GM19395 (cell line): ENCODE results near the gene LYPLA2.

Experiments
- ATAC-seq: cut with Tn5 transposase; IDR thresholded peaks from one replicate; pipeline ENCODE4 v1.9.1; 2021; ENCODE audit warnings: mild to moderate bottlenecking, moderate library complexity; ENCODE audit not compliant: unreplicated experiment

Gene LYPLA2

DNA sequence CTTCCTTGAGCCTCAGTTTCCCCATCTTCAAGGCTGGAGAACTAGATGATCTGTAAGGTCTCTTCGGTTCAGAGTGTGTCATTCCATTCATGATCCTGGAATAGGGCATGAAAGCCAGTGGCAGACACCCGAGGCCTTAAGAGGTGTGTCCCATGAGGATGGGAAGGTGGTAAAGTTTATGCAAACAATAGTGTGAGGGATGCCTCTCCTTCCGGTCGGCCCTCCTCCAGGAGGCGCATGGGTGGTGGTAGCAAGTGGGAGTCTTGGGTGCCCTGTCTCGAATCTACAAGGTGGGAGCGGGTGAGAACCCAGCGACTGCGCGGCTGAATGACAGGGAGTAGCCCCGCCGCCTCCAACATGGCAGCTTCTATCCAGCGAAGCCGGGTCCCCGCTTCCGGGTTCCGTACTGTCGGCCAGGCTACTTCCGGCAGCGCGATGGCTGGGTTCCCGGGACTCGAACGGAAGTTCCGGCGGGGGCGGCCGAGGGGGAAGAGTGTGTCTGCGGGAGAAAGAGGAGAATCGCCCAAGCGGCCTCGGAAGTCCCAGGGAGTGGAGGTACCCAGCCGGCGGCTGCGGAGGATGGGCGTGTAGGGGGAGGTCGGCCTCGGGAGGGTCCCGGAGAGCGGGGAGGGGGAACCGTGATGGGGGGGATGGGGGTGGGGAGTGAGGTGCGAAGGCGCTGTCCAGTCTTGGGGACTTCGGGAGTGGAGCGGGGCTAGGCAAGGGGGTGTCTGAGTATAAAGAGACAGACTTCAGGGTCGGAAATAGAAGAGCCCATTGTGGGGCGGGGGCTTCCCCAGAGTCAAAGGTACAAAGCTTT is at the start of gene LYPLA2:
Gene LYPLA2, plus strand, starts transcription at position 450 of the 820 bp plus-strand sequence. CDS start 1,538 bp downstream, outside the sequence.
- peak; percentile 85 for ATAC-seq

DNA sequence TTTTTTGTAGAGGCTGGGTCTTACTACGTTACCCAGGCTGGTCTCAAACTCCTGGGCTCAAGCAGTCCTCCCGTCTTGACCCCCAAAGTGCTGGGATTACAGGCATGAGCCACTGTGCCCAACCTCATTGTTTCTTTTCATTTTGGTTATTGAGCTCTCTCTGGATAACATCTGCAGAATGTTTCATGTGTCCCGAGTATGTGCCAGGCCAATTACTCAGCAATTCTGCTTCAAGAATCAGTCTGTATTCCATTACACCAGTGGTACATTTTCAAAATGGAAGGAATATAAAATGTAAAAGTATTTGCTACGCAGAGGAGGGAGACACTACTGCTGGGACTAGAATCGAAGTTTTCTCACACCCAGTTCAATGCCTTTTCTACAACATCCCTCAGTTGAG is 49.3 kb upstream of the LYPLA2 start:
- ATAC-seq, result no peak

DNA sequence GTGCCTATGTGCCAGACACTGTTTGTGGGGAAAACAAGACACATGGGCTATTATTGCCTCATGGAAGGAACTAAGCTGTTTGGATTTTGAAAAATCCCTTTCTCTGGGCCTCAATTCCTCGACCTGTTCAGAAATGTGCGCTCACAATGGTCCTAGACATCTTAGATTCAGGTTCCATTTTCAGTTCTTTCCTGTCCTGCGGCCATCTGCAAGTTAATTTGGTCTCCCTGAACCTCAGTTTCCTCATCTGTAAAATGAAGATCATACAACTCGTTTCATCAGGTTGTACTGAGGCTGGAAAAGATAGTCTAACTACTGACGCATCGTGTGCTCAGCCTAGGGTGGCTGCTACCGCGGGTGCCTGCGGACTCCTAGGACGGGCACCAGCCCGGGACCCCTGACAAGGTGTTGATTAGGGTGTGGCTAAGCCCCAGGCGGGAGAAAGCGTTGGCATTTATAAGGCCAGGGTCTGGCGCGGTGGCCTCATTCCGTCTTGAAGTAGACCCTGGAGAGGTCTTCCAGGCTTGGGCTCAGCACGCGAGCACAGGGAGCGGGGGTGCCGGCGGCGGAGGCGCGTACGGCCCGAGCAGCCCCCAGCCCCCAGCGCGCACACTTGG is 48.2 kb upstream of the LYPLA2 start:
- no peak for ATAC-seq

DNA sequence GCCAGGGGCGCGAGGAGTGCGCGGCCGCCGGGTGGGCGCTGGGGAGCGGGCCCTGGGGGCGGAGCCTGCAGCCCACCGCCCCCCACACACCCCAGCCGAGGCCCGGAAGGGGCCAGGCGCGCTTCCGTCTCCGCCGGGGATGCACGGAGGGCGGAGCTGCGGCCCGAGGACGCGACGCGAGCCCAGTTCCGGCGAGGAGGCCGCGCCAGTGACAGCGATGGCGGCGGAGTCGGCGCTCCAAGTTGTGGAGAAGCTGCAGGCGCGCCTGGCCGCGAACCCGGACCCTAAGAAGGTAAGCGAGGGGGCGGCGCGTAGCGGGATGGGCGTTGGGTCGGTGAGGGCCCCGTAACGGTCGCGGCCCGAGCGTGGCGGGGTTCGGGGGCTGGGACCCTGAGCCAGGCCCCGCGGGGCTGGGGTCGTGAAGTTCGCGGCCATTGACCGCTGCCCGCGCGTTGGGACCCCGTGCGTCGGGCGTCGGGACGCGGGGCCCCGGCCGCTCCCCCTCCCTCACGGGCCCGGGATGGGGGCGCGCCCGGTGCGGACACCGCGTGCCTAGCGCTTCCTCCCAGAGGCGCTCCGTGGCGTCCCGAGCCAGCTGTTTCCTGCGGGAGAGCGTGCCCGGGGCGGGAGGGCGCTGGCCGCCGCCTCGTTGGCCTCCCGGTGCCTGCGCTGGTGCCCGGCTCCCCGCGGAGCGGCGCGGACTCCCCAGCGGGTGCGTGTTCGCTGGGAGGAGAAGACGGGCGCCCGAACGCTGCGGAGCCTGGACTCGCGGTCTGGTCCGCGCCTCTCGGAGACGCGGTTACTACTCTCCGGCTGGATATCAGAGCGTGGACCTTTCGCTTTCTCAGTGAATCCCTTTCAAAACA is 47.4 kb upstream of the LYPLA2 start, which contains the start of gene ELOA:
Gene ELOA, plus strand, starts transcription at position 185 of the 866 bp plus-strand sequence. Its CDS starts 33 bp downstream, at position 218.
- ATAC-seq, result peak; percentile 71

DNA sequence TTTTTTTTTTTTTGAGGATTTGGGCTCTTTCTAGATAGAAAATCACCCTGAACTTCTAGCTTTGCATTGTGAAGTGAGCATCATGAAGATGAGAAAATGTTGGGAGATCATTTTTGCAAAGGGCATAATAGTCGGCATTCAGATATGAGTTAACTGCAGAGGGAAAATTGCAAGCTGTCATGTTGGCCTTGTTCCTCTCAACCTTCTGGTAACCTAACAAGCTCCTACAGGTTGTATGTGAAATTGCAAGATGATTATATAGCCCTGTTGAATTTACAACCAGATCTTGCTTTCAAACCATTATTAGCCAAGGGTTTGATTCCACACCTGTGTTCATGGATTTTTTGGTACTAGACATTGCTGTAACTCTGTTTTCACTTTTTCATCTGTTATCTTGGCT is 45.4 kb upstream of the LYPLA2 start:
- ATAC-seq, result no peak

DNA sequence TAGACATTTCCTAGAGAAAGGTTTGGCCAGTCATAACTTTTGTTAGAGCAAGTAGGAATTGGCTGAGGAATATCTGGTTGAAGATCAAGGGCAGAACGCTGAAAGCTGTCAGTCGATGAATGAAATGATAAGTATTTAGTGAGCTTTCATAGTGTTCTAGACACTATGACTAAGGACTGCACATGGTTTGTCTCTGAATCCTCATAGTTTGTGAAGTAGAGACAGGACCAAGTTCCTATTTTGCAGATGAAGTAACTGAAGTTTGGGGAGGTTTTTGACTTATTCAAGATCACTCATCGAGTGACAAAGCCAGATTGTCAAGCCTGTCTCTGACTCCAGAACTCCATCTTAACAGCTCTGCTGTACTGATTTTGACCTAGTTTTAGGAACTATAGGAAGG is 42.9 kb upstream of the LYPLA2 start:
- no peak for ATAC-seq

DNA sequence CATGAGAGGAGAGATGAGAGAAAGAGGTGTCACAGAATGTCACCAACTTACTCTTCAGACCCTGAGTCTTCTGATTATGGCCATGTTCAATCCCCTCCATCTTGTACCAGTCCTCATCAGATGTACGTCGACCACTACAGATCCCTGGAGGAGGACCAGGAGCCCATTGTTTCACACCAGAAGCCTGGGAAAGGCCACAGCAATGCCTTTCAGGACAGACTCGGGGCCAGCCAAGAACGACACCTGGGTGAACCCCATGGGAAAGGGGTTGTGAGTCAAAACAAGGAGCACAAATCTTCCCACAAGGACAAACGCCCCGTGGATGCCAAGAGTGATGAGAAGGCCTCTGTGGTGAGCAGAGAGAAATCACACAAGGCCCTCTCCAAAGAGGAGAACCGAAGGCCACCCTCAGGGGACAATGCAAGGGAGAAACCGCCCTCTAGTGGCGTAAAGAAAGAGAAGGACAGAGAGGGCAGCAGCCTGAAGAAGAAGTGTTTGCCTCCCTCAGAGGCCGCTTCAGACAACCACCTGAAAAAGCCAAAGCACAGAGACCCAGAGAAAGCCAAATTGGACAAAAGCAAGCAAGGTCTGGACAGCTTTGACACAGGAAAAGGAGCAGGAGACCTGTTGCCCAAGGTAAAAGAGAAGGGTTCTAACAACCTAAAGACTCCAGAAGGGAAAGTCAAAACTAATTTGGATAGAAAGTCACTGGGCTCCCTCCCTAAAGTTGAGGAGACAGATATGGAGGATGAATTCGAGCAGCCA is 39.7 kb upstream of the LYPLA2 start:
- ATAC-seq, result no peak

DNA sequence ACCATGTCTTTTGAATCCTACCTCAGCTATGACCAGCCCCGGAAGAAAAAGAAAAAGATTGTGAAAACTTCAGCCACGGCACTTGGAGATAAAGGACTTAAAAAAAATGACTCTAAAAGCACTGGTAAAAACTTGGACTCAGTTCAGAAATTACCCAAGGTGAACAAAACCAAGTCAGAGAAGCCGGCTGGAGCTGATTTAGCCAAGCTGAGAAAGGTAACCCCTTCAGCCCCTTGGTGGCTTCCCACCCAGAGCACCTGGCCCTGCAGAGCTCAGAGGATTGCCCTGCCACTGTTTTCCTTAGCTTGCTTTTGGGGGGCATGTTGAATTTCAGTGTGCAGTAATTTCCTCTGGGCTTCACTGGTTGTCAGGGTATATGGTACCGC is 39.1 kb upstream of the LYPLA2 start:
- ATAC-seq, result no peak

DNA sequence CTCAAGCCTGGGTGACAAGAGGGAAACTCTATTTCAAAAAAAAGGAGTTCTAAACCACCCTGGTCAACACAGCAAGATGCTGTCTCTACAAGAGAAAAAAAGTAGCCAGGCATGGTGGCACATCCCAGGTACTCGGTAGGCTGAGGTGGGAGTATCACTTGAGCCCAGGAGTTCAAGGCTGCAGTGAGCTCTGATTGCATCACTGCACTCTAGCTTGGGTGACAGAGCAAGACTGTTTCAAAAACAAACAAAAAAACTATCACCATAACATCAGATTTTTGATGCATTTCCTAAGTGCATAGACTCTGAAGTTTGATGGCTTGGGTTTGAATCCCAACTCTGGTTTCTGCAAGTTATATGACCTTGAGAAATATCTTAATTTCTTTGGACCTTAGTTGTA is 38.0 kb upstream of the LYPLA2 start:
- no peak for ATAC-seq

DNA sequence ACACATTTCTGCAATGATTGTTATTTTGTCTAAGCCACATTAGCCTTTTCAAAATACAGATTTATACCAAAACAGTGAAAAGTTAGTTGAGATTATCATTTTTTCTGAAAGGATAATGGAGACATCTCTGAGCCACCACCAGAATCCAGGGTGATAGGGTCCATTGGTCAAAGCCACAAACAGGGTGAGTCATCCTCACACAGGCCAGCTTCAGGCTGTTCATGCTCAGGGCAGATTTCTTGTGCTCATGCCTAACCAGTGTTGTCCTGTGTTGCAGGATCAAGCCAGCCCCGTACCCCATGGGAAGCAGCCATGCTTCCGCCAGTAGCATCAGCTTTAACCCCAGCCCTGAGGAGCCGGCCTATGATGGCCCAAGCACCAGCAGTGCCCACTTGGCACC is 34.3 kb upstream of the LYPLA2 start:
- ATAC-seq, result no peak

DNA sequence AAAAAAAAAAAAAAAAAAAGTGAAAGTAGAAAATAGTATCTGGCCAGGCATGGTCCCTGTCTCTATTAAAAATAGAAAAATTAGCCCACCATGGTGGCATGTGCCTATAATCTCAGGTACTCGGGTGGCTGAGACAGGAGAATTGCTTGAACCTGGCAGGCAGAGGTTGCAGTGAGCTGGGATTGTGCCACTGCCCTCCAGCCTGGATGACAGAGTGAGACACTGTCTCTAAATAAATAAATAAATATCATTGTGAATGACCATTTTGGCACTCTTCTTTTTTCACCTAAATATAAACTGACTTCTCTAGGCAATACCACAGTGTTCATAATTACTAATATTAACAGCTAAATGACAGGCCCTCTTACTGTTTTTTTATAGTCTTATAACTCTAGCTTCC is 33.1 kb upstream of the LYPLA2 start:
- no peak for ATAC-seq

DNA sequence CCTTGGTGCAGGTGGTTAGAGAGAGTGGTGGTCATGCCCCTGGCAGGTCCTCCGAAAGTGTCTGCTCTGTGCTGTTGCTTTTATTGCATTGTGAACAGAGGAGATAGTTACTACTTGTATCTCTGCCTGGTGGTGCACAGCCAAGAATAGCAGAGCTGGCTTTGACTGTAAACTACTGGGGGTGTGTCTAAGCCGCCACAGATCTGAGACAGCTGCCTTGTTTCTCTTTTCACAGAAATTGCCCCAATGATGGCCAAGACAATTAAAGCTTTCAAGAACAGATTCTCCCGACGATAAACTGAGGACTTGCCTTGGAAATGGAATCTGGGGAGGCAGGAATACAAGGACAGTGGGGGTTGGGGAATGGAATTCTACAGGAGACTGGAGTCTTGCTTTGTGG is 31.7 kb upstream of the LYPLA2 start:
- no peak for ATAC-seq

DNA sequence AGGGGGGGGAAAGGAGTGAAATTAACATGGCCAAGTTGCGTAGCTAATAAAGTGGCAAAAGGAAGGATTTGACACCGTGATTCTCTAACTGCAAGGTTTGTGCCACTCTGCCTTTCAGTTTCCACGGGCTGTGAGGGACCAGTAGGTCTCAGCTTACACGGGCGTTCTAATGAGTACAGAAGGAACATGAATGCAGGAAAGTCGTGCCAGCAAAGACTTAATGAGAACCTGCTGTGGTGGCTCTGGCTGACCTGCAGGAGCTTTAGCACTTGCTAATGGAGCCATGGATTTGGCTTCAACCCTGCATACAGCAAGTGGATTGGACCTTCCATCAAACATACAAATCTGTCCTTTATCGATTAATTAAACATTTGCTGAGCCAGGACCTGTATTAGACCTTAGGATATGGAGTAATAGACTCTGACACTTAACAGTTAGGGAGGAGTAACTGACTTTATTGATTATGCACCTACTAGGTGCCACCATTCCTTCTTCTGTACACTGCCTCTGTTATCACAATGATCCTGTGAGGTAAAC is 27.8 kb upstream of the LYPLA2 start:
- ATAC-seq, result no peak

DNA sequence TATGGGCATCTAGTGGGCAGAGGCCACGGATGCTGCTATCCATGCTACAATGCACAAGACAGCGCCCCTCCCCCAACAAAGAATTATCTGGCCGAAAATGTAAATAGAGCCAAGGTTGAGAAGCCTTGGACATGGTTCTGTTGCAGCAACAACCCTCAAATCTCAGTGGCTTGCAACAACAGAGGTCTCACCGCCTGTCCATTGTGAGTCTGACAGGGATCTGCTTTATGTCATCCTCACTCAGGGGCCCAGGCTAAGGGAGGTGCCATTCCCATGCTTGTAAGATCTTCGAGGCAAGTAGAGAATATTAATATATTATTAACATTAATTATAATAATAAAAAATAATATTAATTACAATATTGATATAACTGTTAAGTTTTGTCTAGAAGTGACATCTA is 22.2 kb upstream of the LYPLA2 start:
- ATAC-seq, result no peak

DNA sequence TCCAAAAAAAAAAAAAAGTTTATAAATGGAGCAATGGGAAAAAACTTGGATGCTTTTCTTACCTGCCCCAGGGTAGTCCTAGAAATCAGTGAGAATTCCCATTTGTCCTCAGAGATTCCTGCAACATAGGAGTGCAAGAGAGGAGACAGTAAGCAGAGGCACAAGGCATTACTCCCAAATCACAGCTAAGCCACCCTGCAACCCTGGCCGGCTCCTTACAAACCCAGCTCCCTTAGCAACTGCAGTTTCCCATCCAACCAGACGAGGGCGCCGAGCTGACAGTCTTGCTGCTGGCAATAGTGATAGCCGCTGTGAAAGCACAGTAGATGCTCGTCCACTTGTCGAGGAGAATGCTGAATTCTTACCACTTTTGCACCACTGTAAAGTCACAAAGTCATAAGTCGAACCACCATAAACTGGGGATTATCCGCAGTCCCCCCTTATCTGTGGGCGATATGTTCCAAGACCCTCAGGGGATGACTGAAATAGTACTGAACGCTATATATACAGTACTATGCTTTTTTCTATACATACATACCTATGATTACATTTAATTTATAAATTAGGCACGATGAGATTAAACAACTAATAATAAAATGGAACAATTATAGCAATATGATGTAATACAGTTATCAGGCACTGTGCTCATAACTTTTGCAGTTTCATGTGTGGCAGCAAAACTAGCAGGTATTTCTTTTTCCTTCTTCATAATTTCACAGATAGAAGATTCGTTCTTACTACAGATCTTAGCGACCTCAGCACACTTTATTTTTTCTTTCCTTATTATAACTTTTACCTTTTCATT is 18.7 kb upstream of the LYPLA2 start:
- ATAC-seq, result no peak

DNA sequence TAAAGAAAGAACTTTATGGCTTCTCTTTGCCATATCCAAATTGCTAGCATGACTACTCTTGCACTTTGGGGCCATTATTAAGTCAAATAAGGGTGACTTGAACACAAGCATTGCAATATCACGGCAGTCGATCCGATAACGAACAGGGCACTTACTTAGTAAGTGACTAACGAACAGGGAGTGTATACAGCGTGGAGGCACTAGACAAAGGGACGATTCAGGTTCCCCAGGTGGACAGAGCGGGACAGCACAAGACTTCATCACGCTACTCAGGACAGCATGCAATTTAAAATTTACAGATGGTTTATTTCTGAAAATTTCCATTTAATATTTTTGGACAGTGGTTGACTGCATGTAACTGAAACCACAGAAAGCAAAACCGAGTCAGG is 18.1 kb upstream of the LYPLA2 start:
- no peak for ATAC-seq

DNA sequence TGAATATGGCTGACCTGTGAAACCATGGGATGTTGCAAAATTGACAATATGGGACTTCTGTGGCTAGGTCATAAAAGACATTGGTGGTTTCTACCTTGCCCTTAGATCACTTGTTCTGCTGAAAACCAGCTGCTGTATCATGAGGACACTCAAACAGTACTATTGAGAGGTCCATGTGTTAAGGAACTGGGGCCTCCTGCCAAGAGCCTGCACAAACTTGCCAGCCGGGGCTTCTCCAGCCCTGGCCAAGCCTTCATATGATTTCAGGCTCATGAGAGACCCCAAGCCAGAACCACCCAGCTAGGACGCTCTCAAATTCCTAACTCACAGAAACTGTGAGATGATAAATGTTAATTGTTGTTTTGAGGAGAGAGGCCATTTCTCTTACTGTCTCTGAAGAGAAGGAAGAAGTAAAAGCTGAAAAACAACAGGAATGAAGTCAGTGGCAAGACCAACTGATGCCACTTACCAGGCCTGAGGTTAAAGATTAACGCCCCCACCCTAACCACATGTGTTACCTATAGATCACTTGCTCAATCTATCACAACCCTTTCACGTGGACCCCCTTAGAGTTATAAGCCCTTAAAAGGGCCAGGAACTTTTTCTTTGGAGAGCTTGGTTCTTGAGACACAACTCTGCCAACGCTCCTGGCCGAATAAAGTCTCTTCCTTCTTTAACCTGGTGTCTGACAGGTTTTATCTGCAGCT is 16.6 kb upstream of the LYPLA2 start:
- no peak for ATAC-seq

DNA sequence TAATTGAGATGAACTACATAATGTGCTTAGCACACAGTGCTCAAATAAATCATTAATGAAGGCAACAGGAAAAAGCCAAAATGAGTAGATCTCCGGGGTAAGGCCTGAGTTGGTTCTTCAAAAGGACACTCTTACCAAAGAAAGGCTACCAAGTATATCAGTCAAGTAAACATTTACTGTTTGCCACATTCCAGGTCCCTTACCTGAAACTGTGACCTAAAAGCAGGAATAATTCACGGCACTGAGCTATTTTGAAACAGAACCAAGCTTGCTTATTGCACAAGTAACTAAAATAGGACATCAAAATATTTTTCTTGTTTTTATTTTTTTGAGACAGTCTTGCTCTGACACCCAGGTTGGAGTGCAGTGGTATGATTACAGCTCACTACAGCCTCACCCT is 14.7 kb upstream of the LYPLA2 start:
- ATAC-seq, result no peak
